Breast epithelium (tissue), 4 donors: ENCODE results near the gene TCERG1L. TPM values are rescaled to one million over a fixed set of nuclear protein-coding genes. Genes with fewer than 3 reads are reported as not detected.
"Not testable (repeated sequence)": the region's sequence is repeated elsewhere in the genome, so short reads cannot be mapped to it uniquely, and the experiment has no call there.

ENCODE experiments used
- DNase-seq, 2 donors: peaks; one replicate each; pipeline ENCODE4 v3.0.0-alpha.2; 2019; ENCODE audit warnings: low spot score in 2 of 2
- H3K27ac ChIP-seq, 2 donors: fragments of 200-600 bp; sonication (generic) in 1 of 2; one replicate each; pipeline ENCODE4 v1.5.1; 2016 to 2019; ENCODE audit warnings: mild to moderate bottlenecking in 1 of 2
- H3K27me3 ChIP-seq, 2 donors: fragments of 200-600 bp; sonication (generic) in 1 of 2; one replicate each; pipeline versions ENCODE4 v1.5.1 to v1.6.0; 2017 to 2019; ENCODE audit warnings: control low read depth in 1 of 2, mild to moderate bottlenecking in 1 of 2
- H3K36me3 ChIP-seq: fragments of 200-600 bp; one replicate; pipeline ENCODE4 v1.5.1; 2019
- H3K4me1 ChIP-seq, 2 donors: fragments of 200-600 bp; sonication (generic); one replicate each; pipeline ENCODE4 v1.5.1; 2016 to 2019; ENCODE audit warnings: control low read depth in 1 of 2
- H3K4me3 ChIP-seq, 3 donors: fragments of 200-600 bp; sonication (generic); 1 replicate in 2 of 3; 2 replicates in 1 of 3; pipeline ENCODE4 v1.5.1; 2016 to 2019; ENCODE audit warnings: mild to moderate bottlenecking in 3 of 3, moderate library complexity in 2 of 3
- H3K9me3 ChIP-seq, 2 donors: fragments of 200-600 bp; sonication (generic) in 1 of 2; one replicate each; pipeline ENCODE4 v1.5.1; 2016 to 2019; ENCODE audit warnings: control low read depth in 1 of 2
- CTCF ChIP-seq, 3 donors: fragments of 450-650 bp; IDR thresholded peaks; one replicate each; pipeline ENCODE4 v1.5.1; 2016 to 2017; ENCODE audit warnings: antibody characterized with exemption in 3 of 3, mild to moderate bottlenecking in 3 of 3, moderate library complexity in 3 of 3
- POLR2A ChIP-seq: fragments of 450-650 bp; IDR thresholded peaks from one replicate; pipeline ENCODE4 v1.6.1; 2016; ENCODE audit warnings: antibody characterized with exemption, mild to moderate bottlenecking, moderate library complexity
- POLR2AphosphoS5 ChIP-seq, 3 donors: sonication (generic); formaldehyde crosslinking; IDR thresholded peaks; one replicate each; pipeline ENCODE4 v1.6.1; 2017; ENCODE audit warnings: antibody characterized with exemption in 3 of 3
- intact Hi-C: fragments of 100-400 bp; cut with DNase I; formaldehyde crosslinking; loops from one replicate; pipeline ENCODE4 v1.15.1; 2023; ENCODE audit warnings: low total_unique reads
- total RNA-seq, 3 donors: library from RNA; depleted of rRNA; stranded (reverse); fragments of >200 nt; gene quantifications; one replicate each; pipeline ENCODE4 v1.1.0, GENCODE V29; 2016

The TCERG1L gene
- total RNA-seq, 3 donors from 2014 or later = under 0.01 to 0.88 TPM; not detected in 1

GRCh38 chr10:131137223-131137622, 174.3 kb downstream of the TCERG1L start:
- no peak overlapping the region for H3K27ac ChIP-seq
- H3K4me1 ChIP-seq = no peaks in the 10 kb centered on the region
- H3K4me3 ChIP-seq = no peak overlapping the region
- peaks cover 0 to 17% of the 10 kb centered on the region in 2 donors for H3K27me3 ChIP-seq
- TF ChIP-seq POLR2A (no peak), CTCF (IDR thresholded peaks at IDR 0.05) (no peak), POLR2AphosphoS5 (IDR thresholded peaks at IDR 0.05) (no peak)
- intact Hi-C loops = no loop called here
- H3K36me3 ChIP-seq = no peaks in the 10 kb centered on the region
- no peak for DNase-seq
- H3K9me3 ChIP-seq = no peaks in the 10 kb centered on the region

DNA sequence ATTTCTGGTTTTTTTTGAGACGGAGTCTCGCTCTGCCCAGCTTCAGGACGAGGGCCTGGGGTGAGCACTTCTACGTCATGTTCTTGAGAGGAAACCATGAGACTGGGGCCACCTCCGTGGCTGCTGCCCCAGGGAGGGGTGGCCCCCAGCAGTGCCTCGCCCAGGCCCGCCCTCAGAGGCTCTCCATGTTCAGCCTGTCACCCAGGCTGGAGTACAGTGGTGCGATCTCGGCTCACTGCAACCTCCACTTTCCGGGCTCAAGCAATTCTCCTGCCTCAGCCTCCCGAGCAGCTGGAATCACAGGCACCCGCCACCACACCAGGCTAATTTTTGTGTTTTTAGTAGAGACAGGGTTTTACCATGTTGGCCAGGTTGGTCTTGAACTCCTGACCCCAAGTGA, 175.2 kb downstream of the TCERG1L start:
- H3K9me3 ChIP-seq, H3K4me3 ChIP-seq, H3K36me3 ChIP-seq, H3K4me1 ChIP-seq, intact Hi-C loops, DNase-seq, H3K27ac ChIP-seq: not testable (repeated sequence)
- H3K27me3 ChIP-seq = peaks cover 0 to 14% of the 10 kb centered on the region in 2 donors

DNA sequence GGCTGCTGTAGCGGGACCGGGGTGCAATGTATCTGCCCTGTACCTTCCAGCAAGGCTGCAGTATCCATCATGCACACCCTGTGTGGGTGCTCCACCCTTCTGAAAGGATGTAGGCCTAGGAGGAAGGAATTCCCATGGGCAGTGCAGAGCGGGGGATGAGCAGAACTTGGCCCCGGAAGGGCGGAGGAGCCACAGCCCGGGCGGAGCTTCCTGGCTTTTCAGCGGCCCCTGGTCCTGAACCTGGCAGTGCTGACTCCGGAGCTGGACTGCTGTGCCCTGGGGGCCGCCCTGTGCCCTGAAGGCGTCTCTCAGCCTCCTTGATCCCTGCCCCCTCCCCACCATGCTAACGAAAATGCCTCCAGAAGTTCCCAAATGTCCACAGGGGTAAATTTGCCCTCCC, 175.8 kb downstream of the TCERG1L start:
- Histone ChIP-seq H3K27me3 (peaks cover 0 to 11% of the 10 kb centered on the region in 2 donors), H3K36me3 (no peaks in the 10 kb centered on the region), H3K4me1 (no peaks in the 10 kb centered on the region), H3K9me3 (no peaks in the 10 kb centered on the region), H3K27ac (no peak overlapping the region), H3K4me3 (no peak overlapping the region)
- intact Hi-C loops = no loop called here
- no peak for DNase-seq
- no peak for TF ChIP-seq POLR2AphosphoS5 (IDR thresholded peaks at IDR 0.05)
- TF ChIP-seq POLR2A = no peak

- Histone ChIP-seq H3K4me1 (no peaks in the 10 kb centered on the region), H3K4me3 (no peak overlapping the region), H3K9me3 (no peaks in the 10 kb centered on the region), H3K27ac (no peak overlapping the region), H3K27me3 (peaks cover 0 to 11% of the 10 kb centered on the region in 2 donors), H3K36me3 (no peaks in the 10 kb centered on the region)
- intact Hi-C loops = no loop called here
- TF ChIP-seq POLR2A = no peak
- no peak for DNase-seq
These were observed 176.9 kb downstream of the TCERG1L start for GRCh38 chr10:131134651-131135050.

GRCh38 chr10:131134001-131134576, 177.4 kb downstream of the TCERG1L start:
- H3K4me3 ChIP-seq = no peak overlapping the region
- no peaks in the 10 kb centered on the region for H3K4me1 ChIP-seq
- intact Hi-C loops = no loop called here
- no peaks in the 10 kb centered on the region for H3K36me3 ChIP-seq
- no peak for DNase-seq
- H3K9me3 ChIP-seq = no peaks in the 10 kb centered on the region
- no peak overlapping the region for H3K27ac ChIP-seq
- peaks cover 0 to 11% of the 10 kb centered on the region in 2 donors for H3K27me3 ChIP-seq
- no peak for TF ChIP-seq POLR2AphosphoS5 (IDR thresholded peaks at IDR 0.05)
- TF ChIP-seq CTCF (IDR thresholded peaks at IDR 0.05) = no peak
- TF ChIP-seq POLR2A = no peak

GRCh38 chr10:131132681-131133080, 178.8 kb downstream of the TCERG1L start:
- intact Hi-C loops = no loop called here
- Histone ChIP-seq H3K4me3 (peak overlapping the region in 1 of 3 donors; percentile 2), H3K9me3 (no peaks in the 10 kb centered on the region), H3K36me3 (no peaks in the 10 kb centered on the region), H3K27ac (no peak overlapping the region), H3K4me1 (no peaks in the 10 kb centered on the region), H3K27me3 (peaks cover 0 to 11% of the 10 kb centered on the region in 2 donors)
- no peak for DNase-seq
- TF ChIP-seq POLR2AphosphoS5 (IDR thresholded peaks at IDR 0.05) = no peak
- no peak for TF ChIP-seq CTCF (IDR thresholded peaks at IDR 0.05)
- no peak for TF ChIP-seq POLR2A
